Left kidney (tissue), 2 donors: Measurements from ENCODE around the gene JMJD8. TPM values are rescaled to one million over a fixed set of nuclear protein-coding genes. Genes with fewer than 3 reads are reported as not detected.
A peak's percentile ranks its signal among the peaks of the same experiment; 100 is the strongest.

Experiments used
- DNase-seq: peaks from one replicate; pipeline ENCODE4 v3.0.0-alpha.2; 2013
- polyA plus RNA-seq: library from polyadenylated mRNA; unstranded; fragments of 120-200 nt; gene quantifications from one replicate; pipeline ENCODE4 v1.2.1, GENCODE V29; 2013; ENCODE audit not compliant: insufficient read length

JMJD8 gene
- polyA plus RNA-seq, 1 donor = 51.4 TPM

DNA sequence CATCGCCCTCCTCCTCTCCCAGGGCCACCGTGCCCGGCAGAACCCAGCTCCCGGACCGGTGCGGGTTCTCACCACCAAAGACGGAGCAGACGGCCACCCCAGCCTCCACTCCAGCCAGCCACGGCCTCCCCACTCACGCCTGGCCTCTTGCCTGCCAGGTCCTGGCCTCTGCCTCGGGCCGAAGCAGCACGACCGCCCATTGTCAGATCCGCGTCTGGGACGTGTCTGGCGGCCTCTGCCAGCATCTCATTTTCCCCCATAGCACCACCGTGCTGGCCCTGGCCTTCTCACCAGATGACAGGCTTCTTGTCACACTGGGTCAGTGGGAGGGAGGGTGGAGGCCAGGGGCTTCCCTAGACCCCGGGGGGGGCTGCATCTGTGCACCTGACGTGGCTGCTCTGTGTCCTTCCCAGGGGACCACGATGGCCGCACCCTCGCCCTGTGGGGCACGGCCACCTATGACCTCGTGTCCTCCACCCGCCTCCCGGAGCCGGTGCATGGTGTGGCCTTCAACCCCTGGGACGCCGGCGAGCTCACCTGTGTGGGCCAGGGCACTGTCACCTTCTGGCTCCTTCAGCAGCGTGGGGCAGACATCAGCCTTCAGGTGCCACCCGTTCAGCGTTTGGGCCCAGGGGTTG lies 22.8 kb downstream of the JMJD8 start:
- DNase-seq = no peak

DNA sequence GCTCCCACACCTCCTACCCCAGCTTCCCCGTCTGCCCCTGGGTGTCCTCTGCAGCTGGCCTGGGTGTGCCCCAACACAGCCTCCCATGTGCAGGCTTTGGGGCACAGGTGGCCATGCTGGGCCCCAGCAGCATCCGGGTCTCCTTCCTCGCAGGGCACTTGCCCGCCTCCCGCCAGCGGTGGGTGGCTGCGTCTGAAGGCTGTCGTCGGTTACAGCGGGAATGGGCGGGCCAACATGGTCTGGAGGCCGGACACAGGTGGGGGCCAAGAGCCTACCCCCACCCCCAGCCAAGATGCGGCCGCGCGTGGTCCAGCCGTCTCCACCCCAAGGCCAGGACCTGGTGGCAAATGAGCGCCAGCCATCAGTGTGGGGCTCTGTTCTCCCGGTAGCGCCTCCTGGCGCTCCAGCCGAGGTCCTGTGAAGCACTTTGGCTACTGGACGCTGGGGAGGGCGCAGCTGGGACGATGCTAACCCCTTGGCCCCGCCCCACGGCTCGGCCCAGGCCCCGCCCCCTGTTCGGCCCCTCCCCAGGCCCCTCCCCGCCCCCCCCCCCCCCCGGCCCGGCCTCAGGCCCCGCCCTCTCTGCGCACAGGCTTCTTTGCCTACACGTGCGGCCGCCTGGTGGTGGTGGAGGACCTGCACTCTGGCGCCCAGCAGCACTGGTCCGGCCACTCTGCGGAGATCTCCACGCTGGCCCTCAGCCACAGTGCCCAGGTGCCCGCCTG lies 23.5 kb downstream of the JMJD8 start:
- DNase-seq = peak; percentile 78

GRCh38 chr16:660132-660458 lies 24.0 kb downstream of the JMJD8 start:
- no peak for DNase-seq

DNA sequence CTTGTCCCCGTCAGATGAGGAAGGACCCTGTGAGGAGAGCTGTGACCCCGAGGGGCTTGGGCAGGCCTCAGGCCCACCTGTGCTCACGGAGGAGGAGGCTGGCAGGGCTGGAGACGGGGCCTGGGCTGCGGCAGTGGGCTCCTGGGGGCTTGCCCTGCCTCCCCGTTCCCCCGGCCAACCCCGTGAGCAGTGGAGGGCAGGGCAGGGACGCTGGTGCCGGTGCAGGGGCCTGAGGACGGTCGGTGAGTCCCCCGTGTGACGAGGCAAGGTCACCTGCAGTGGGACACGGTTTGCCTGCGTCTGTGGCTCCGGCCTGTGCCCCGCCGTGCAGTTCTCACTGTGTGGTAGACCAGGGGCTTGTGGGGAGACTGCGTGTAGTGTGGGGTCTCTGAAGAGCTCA lies 24.5 kb downstream of the JMJD8 start:
- DNase-seq = no peak

GRCh38 chr16:658679-659571 lies 25.2 kb downstream of the JMJD8 start:
- no peak for DNase-seq

DNA sequence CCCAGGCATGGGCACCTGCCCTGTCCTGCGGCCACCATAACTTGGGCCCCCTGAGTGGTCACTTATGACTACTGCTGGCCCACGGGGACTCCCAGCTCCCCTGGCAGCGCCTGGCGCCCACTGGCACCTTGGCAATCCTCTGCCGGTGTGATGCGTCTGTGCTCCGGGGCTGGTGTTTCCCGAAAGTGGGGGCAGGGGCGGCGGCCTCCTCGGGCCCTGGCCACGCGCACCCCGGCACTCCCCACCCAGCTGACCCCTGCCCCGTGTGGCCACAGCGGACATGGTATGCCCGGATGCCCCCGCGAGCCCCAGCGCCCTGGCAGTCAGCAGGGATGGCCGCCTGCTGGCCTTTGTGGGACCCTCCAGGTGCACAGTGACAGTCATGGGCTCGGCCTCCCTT lies 26.6 kb downstream of the JMJD8 start:
- no peak for DNase-seq

DNA sequence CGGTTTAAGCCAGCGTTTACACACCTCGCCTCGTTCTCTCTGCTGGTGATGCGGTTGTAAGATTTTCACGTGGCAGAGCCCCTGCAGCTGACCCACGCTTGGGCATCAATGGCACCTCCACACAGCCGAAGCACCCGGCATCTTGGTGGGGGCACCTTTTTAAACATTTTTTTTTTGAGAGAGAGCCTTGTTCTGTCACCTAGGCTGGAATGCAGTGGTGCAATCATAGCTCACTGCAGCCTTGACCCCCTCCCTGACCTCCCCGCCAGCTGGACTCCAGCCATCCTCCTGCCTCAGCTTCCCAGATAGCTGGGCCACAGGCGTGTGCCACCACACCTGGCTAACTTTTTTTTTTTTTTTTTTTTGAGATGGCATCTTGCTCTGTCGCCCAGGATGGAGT lies 30.1 kb downstream of the JMJD8 start:
- no peak for DNase-seq

GRCh38 chr16:652454-653305 lies 31.5 kb downstream of the JMJD8 start:
- no peak for DNase-seq

DNA sequence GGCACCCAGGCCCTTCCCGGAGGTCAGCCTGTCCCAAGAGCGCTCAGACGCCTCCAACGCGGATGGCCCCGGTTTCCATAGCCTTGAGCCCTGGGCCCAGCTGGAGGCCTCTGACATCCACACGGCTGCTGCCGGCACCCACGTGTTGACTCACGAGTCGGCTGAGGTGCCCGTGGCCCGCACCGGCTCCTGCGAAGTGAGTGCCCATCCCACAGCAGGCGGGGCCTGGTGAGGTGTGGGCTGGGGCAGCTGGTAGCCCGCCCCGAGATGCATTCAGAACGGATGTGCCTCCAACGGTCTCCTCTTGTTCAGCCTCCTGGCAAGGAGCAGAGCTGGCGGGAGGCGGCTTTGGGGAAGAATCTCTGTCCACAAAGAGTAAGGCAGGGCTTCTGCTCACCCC lies 32.3 kb downstream of the JMJD8 start:
- no peak for DNase-seq

- DNase-seq = no peak
Measured at GRCh38 chr16:649631-650030, 34.5 kb downstream of the JMJD8 start.

- peak; percentile 89 for DNase-seq
Measured at GRCh38 chr16:648781-649589, 35.1 kb downstream of the JMJD8 start, which contains the start of gene WDR90. TSS of gene WDR90 (plus strand) at chr16:649365. CDS start at chr16:649417, 52 bp downstream.

DNA sequence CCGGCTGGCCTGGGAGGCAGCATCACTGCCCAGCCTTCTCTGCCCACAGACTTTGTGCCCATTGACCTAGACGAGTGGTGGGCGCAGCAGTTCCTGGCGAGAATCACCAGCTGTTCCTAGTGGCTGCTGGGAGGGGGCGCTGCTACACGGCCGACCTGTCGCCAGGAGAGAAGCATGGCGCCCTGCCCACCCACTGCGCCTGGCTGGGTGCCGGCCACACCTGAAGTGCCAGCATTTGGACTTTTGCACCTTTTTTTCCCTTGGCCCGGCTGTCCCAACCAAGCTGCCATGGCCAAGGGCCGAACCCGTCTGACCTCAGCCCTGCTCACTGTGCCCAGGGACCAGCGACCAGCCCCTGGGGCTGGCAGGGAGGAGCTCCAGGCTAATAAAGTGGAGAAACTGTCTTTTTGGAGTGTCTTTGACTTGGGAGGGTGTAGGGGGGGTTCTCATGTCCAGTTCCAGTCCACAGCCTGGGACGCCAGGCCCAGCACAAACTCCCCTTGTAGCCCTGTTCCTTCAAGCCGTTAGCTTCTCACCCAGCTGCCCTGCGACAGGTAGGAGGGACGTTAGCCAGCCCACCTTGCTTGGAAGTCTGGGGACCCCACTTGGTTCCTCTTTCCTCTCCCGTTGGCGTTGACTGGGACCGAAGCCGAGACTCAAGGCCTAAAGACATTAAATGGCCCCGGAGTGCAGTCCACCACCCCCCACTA lies 35.9 kb downstream of the JMJD8 start:
- DNase-seq = no peak

DNA sequence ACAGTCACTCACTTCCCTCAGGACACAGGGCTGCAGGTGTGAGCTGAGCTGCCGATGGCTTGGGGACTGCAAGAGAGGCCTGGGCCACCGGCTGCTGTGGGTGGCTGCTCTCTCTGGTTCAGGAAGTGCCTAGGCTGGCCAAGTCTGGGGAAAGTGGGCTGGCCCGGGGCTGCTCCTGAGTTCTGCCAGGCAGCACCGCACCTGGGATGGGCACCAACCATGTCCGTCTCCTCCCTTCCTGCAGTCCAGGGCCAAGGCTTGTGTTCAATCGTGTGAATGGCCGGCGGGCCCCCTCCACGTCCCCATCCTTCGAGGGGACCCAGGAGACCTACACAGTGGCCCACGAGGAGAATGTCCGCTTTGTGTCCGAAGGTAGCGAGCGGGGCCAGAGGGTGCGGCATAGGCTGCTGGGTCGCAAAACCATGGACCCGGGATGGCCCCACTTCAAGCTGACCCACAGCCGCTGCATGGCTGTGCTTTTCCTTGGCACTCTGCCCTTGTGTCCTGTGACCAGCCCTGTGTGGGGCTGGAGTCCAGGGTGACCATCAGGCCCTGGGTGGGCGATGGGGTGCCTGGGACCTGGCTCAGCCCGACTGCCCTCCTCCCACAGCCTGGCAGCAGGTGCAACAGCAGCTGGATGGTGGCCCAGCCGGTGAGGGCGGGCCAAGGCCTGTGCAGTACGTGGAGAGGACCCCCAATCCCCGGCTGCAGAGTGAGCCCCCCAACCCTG lies 36.8 kb downstream of the JMJD8 start:
- no peak for DNase-seq

GRCh38 chr16:646679-647172 lies 37.4 kb downstream of the JMJD8 start:
- no peak for DNase-seq

DNA sequence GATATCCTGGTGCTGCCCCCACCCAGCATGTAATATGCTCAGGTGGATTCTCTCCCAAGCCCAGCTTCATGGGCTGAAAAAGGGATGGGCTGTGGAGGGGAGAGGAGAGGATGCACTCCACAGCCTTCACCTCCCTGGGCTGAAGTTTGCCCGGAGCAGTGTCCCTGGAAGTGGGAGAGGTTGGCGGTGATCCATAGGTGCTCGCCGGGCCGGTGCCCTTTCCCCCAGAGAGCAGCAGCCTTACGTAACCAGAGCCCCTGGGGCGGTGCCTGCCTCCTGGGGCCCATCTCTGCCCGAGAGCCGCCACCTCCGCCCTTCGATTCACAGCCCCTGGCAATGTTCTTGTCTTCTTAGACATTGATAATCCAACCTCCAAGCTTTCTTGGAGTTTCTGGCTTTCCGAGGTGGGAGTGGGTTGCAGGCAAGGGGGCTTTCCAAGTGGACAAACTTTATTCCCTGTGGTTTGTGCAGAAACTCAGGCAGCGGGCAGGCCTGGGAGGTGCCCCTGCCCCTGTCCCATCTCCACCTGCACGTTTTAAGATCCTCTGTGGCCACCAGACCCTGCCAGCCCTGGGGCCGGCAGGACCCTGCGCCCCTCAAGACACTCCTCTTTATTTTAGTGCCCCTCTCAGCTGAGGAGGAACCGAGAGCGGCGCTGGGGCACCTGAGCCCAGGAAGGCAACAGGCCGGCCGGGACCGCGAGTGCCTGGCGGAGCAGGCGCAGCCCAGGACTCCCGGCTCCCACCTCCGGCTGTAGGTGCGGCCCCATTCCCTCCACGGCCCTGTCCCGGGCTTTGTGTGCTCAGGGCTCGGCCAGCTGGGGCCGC lies 38.1 kb downstream of the JMJD8 start:
- no peak for DNase-seq

DNA sequence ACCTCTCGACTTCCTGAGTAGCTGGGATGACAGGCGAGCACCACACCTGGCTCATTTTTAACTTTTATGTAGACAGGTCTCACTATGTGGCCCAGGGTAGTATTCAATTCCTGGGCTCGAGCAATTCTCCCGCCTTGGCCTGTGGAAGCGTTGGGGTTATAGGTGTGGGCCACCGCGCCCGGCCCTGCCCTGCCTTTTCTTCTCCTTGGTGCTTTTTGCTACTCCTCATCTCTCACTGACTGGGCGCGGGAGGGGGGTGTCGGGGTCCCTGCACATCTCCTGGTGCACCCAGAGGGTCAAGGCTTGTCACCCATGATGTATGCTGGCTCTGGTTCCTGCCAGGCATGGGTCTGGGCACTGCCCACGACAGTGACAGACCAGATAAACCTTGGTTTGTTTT lies 39.6 kb downstream of the JMJD8 start:
- no peak for DNase-seq

- DNase-seq = no peak
Measured at GRCh38 chr16:643050-643368, 41.1 kb downstream of the JMJD8 start.

DNA sequence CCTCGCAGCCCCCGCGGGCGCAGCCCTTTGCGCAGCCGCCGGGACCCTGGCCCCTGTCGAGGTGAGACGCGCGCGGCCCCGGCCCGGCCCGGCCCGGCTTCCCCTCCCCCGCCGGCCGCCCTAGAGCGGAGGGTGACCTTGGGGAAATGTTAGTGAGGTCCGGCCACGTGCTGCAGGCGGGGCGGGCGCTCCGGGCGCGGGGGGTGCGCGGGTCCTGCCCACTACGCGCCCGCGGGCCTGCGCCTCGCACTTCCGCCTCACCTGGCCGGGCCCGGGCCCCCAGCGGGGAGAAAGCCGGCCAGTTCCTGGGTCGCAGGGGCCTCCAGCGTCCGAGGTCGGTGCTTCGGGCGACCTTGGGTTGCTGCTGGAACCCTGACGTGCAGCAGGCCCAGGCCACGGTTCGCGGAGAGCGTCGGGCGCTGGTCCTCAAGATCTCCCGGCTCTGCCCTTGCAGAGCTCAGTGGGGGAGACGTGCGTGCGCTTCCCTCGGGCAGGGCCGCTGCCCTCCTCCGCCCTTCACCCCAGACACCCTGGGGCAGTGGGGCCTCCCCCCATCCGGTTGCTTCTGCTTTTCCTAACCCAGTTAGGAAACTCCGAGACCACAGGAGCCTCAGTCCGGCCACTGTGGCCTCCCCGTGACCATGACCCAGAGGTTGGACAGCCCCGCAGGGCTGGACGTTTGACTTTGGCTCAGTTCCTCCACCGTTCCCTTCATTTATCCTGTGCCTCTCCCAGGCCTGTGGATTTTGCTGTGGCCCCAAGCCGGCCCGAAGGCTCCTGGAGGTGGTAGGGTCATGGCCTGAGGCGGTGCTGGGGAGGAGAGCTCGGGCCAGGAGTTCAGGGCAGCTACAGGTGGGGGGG lies 41.7 kb downstream of the JMJD8 start:
- DNase-seq = no peak
